HG02678 (cell line): ENCODE data around the gene MFSD12.
"Not testable (repeated sequence)": the region's sequence is repeated elsewhere in the genome, so short reads cannot be mapped to it uniquely, and the experiment has no call there.

ENCODE experiments used
- ATAC-seq: cut with Tn5 transposase; IDR thresholded peaks from one replicate; pipeline ENCODE4 v1.9.1; 2021; ENCODE audit warnings: mild to moderate bottlenecking, moderate library complexity; ENCODE audit not compliant: unreplicated experiment

MFSD12 gene

GRCh38 chr19:3538965-3539755, 18.2 kb downstream of the MFSD12 start, which contains the start of gene TEKTIP1:
TEKTIP1 (plus strand) TSS chr19:3539174; CDS start chr19:3539178, 4 bp downstream.
- no peak for ATAC-seq

GRCh38 chr19:3538258-3538929, 19.0 kb downstream of the MFSD12 start:
- ATAC-seq: no peak

- ATAC-seq: no peak
Observed at GRCh38 chr19:3537438-3538240, 19.7 kb downstream of the MFSD12 start.

GRCh38 chr19:3537101-3537437, 20.3 kb downstream of the MFSD12 start:
- ATAC-seq: no peak

- ATAC-seq: no peak
Observed at GRCh38 chr19:3536429-3537100, 20.8 kb downstream of the MFSD12 start.

- no peak for ATAC-seq
Observed at GRCh38 chr19:3535981-3536380, 21.4 kb downstream of the MFSD12 start.

- no peak for ATAC-seq
Observed at GRCh38 chr19:3535563-3535965, 21.8 kb downstream of the MFSD12 start.

- no peak for ATAC-seq
Observed at GRCh38 chr19:3535235-3535535, 22.2 kb downstream of the MFSD12 start.

- ATAC-seq: no peak
Observed at GRCh38 chr19:3534375-3535234, 22.8 kb downstream of the MFSD12 start.

GRCh38 chr19:3533563-3534216, 23.7 kb downstream of the MFSD12 start:
- ATAC-seq: no peak

GRCh38 chr19:3533033-3533432, 24.4 kb downstream of the MFSD12 start:
- no peak for ATAC-seq

GRCh38 chr19:3532154-3532786, 25.1 kb downstream of the MFSD12 start:
- ATAC-seq: no peak

- no peak for ATAC-seq
Observed at GRCh38 chr19:3531716-3532115, 25.7 kb downstream of the MFSD12 start.

- ATAC-seq: no peak
Observed at GRCh38 chr19:3530389-3530788, 27.0 kb downstream of the MFSD12 start.

- ATAC-seq: not testable (repeated sequence)
Observed at GRCh38 chr19:3529299-3529698, 28.1 kb downstream of the MFSD12 start.

GRCh38 chr19:3528539-3529211, 28.7 kb downstream of the MFSD12 start:
- ATAC-seq: no peak

GRCh38 chr19:3528080-3528479, 29.3 kb downstream of the MFSD12 start:
- no peak for ATAC-seq

- ATAC-seq: no peak
Observed at GRCh38 chr19:3527238-3527910, 30.0 kb downstream of the MFSD12 start.
